ENCODE results near the gene PFKFB1.

DNA sequence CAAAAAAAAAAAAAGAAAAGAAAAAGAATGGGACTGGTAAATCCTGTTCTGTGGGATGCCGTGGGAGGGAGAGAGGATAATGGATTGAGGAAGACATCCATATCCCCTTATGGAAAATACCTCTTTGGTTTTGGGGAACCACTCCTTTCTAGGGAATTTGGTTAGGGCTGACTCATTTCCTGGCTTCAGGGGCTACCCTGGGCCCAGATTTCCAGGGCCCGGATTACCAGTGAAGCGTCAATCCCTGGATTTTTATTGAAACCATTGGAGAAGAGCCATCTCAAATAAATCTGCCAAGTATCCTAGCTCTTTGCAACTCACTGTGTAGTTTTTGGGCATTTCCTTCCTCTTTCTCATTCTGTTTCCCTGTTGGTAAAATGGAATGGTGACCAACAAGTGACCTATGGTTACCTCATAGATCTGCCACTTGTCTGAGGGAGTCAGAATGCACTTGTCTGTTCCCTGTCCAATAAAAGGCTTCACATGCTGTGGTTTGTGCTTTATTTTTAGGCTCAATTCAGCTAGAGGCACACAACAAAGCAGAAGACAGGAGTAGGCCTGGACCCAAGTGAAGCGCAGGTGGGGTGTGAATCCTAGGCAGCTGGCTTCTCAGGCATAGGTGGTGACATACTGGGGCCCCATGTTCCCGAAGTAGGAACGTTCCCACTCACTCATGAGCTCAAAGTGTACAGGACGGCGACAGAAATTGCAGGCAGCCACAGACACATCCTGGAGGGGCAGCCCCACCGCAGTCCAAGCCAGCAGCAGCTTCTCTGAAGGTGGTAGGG, 14.8 kb upstream of the PFKFB1 start:
- TF ChIP-seq, protein P1, sequence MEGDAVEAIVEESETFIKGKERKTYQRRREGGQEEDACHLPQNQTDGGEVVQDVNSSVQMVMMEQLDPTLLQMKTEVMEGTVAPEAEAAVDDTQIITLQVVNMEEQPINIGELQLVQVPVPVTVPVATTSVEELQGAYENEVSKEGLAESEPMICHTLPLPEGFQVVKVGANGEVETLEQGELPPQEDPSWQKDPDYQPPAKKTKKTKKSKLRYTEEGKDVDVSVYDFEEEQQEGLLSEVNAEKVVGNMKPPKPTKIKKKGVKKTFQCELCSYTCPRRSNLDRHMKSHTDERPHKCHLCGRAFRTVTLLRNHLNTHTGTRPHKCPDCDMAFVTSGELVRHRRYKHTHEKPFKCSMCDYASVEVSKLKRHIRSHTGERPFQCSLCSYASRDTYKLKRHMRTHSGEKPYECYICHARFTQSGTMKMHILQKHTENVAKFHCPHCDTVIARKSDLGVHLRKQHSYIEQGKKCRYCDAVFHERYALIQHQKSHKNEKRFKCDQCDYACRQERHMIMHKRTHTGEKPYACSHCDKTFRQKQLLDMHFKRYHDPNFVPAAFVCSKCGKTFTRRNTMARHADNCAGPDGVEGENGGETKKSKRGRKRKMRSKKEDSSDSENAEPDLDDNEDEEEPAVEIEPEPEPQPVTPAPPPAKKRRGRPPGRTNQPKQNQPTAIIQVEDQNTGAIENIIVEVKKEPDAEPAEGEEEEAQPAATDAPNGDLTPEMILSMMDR (conservative IDR thresholded peaks at IDR 0.05 in 1 of 2, IDR thresholded peaks at IDR 0.05 in 1 of 2; ENCODE audit: low read depth in 1 of 2, low read length in 2 of 2), result no peak
- no peak for TF ChIP-seq EZH2 (IDR thresholded peaks at IDR 0.05; ENCODE audit: low read length, missing control alignments)
